HepG2 (cell line): Measurements from ENCODE around the gene TCN1. TPM values are rescaled to one million over a fixed set of nuclear protein-coding genes. Genes with fewer than 3 reads are reported as not detected.

ENCODE experiments used
- AGO2 ChIP-seq: fragments of 200-400 bp; formaldehyde crosslinking; optimal IDR thresholded peaks from 2 replicates; pipeline ENCODE3; 2017; ENCODE audit warnings: mild to moderate bottlenecking, low read depth, low read length, moderate library complexity
- ELF3 ChIP-seq: IDR thresholded peaks from 2 replicates; pipeline ENCODE4 v1.6.1; 2016; ENCODE audit warnings: missing genetic modification reagents, missing compliant biosample characterization
- GZF1 ChIP-seq: sonication (generic); formaldehyde crosslinking; IDR thresholded peaks from 2 replicates; pipeline ENCODE4 v1.5.1; 2020; ENCODE audit warnings: mild to moderate bottlenecking, missing genetic modification reagents
- MNT ChIP-seq: fragments of 450-650 bp; IDR thresholded peaks from 2 replicates; pipeline ENCODE4 v1.6.1; 2016
- NKX3-1 ChIP-seq: sonication (generic); formaldehyde crosslinking; IDR thresholded peaks from 2 replicates; pipeline ENCODE4 v1.5.0; 2020; ENCODE audit warnings: missing genetic modification reagents
- RERE ChIP-seq: IDR thresholded peaks from 2 replicates; pipeline ENCODE4 v1.6.1; 2016; ENCODE audit warnings: low read depth, missing genetic modification reagents, missing compliant biosample characterization
- REST ChIP-seq, 2 experiments: IDR thresholded peaks; 2 replicates each; pipeline ENCODE4 v1.6.1; 2011 to 2012; ENCODE audit warnings: low read length in 2 of 2, borderline replicate concordance in 1 of 2, low read depth in 1 of 2, mild to moderate bottlenecking in 1 of 2, moderate library complexity in 1 of 2
- SMAD3 ChIP-seq: sonication (generic); formaldehyde crosslinking; IDR thresholded peaks from 2 replicates; pipeline ENCODE4 v1.4.0; 2020; ENCODE audit warnings: missing genetic modification reagents
- SUZ12 ChIP-seq: fragments of 150-350 bp; IDR thresholded peaks from 2 replicates; pipeline ENCODE4 v1.6.1; 2014; ENCODE audit warnings: low read depth, low read length
- YEATS2 ChIP-seq: sonication (generic); formaldehyde crosslinking; IDR thresholded peaks from 2 replicates; pipeline ENCODE4 v1.4.0; 2020; ENCODE audit warnings: missing genetic modification reagents, borderline replicate concordance
- ZBTB21 ChIP-seq: sonication (generic); formaldehyde crosslinking; IDR thresholded peaks from 2 replicates; pipeline ENCODE4 v1.4.0; 2020; ENCODE audit warnings: missing genetic modification reagents
- ZFP1 ChIP-seq: IDR thresholded peaks from 2 replicates; pipeline ENCODE4 v1.6.1; 2016
- ZKSCAN1 ChIP-seq: fragments of 150-350 bp; IDR thresholded peaks from 2 replicates; pipeline ENCODE4 v1.6.1; 2014; ENCODE audit warnings: low read length
- ZNF12 ChIP-seq: sonication (generic); formaldehyde crosslinking; IDR thresholded peaks from 2 replicates; pipeline ENCODE4 v1.5.0; 2020; ENCODE audit warnings: missing genetic modification reagents
- ZNF136 ChIP-seq: sonication (generic); formaldehyde crosslinking; IDR thresholded peaks from 2 replicates; pipeline ENCODE4 v1.8.1; 2022; ENCODE audit warnings: low read depth, mild to moderate bottlenecking, moderate library complexity, missing genetic modification reagents
- ZNF296 ChIP-seq: sonication (generic); formaldehyde crosslinking; conservative IDR thresholded peaks from 2 replicates; pipeline ENCODE4 v1.5.0; 2020; ENCODE audit warnings: mild to moderate bottlenecking, missing genetic modification reagents
- ZNF431 ChIP-seq: sonication (generic); formaldehyde crosslinking; IDR thresholded peaks from 2 replicates; pipeline ENCODE4 v1.9.0; 2022; ENCODE audit warnings: missing genetic modification reagents, low read depth, mild to moderate bottlenecking, borderline replicate concordance
- ZNF432 ChIP-seq: sonication (generic); formaldehyde crosslinking; IDR thresholded peaks from 2 replicates; pipeline ENCODE4 v1.5.0; 2020; ENCODE audit warnings: missing genetic modification reagents, mild to moderate bottlenecking, borderline replicate concordance
- polyA plus RNA-seq, 8 experiments: library from polyadenylated mRNA; depleted of rRNA in 3 of 8; stranded (reverse) in 7 of 8; unstranded in 1 of 8; fragments of >200 nt; fragmentation: Illumina TruSeq in 4 of 8; extraction: Trizol in 4 of 8; gene quantifications; 2 replicates each; pipeline versions ENCODE4 v1.2.1 to v1.2.3, GENCODE V29; 2011 to 2016; ENCODE audit warnings: low read depth in 4 of 8, missing spikeins in 1 of 8, mixed read lengths in 1 of 8; ENCODE audit not compliant: insufficient read depth in 1 of 8
- total RNA-seq, 5 experiments: library from RNA; depleted of rRNA; stranded (reverse); fragments of >200 nt; fragmentation: Illumina TruSeq; extraction: Trizol; gene quantifications; 2 replicates each; pipeline ENCODE4 v1.2.3, GENCODE V29; 2016; ENCODE audit warnings: low read depth in 1 of 5

The TCN1 gene
- total and polyA plus RNA-seq, 2 of the 13 experiments (the other 11 are each of a cell fraction or from before 2014, with no cell fraction given): not detected

- TF ChIP-seq ZNF136 (CRISPR knock-in tag) (peak; percentile 87; the same call in 1 of the 2 replicates), SMAD3 (peak; percentile 95), ZNF432 (CRISPR knock-in tag) (0 out of 2 replicates have a peak, but pooled peaks have one; percentile 44), ZBTB21 (CRISPR knock-in tag) (peak; percentile 24; the same call in 1 of the 2 replicates), ZFP1 (CRISPR knock-in tag) (peak; percentile 73; the same call in 1 of the 2 replicates), GZF1 (CRISPR knock-in tag) (peak; percentile 51; the same call in 1 of the 2 replicates), ELF3 (CRISPR knock-in tag) (peak; percentile 65; the same call in 1 of the 2 replicates), ZKSCAN1 (peak; percentile 47; the same call in 1 of the 2 replicates), MNT (no peak), SUZ12 (no peak), ZNF296 (CRISPR knock-in tag) (no peak; the same call in 1 of the 2 replicates), YEATS2 (peak; percentile 94), RERE (CRISPR knock-in tag) (peak; percentile 23; the same call in 1 of the 2 replicates), REST (IDR thresholded peaks at IDR 0.05; ENCODE audit: borderline replicate concordance in 1 of 2, low read depth in 1 of 2, low read length in 2 of 2) (peak in 1 of 2 experiments; percentile 53; a peak in 1 of 4 replicates), AGO2 (peak; percentile 83), NKX3-1 (CRISPR knock-in tag) (no peak), ZNF12 (peak; percentile 25; the same call in 1 of the 2 replicates), ZNF431 (CRISPR knock-in tag) (peak; percentile 86)
Observed at GRCh38 chr11:59810189-59810910, 55.9 kb downstream of the TCN1 start, which contains the start of gene MRPL16 (continued).
